HCT116 (cell line): ENCODE results near the gene CHD1. TPM values are rescaled to one million over a fixed set of nuclear protein-coding genes. Genes with fewer than 3 reads are reported as not detected.

Experiments
- ATAC-seq: fragments of 200-7000 bp; cut with Tn5 transposase; 2 replicates; pipeline ENCODE4 v1.9.1; 2020; ENCODE audit warnings: mild to moderate bottlenecking, moderate library complexity
- BruUV-seq: library from RNA; stranded (reverse); fragments of 400-500 nt; replicated peaks from 2 replicates; lab custom pipeline; 2021; lab: Mats Ljungman, UMichigan
- CTCF ChIA-PET: fragments of 300-600 bp; sonication (Branson Sonifier 250); formaldehyde crosslinking; loops from one replicate; lab custom pipeline; 2021; ENCODE audit warnings: antibody characterized with exemption; lab: Charles Lee
- POLR2A ChIA-PET: fragments of 300-600, 350-600 bp; sonication (Branson Sonifier 250); formaldehyde crosslinking; loops from one replicate; lab custom pipeline; 2021; ENCODE audit warnings: antibody characterized with exemption; lab: Charles Lee
- RAD21 ChIA-PET, 2 experiments: fragments of 300-600 bp; sonication (Branson Sonifier 250); formaldehyde crosslinking; loops; one replicate each; lab custom pipeline; 2023; ENCODE audit warnings: low total read pairs in 2 of 2; ENCODE audit not compliant: uncharacterized antibody in 2 of 2, unreplicated experiment in 2 of 2, low non-redundant PET in 1 of 2; lab: Charles Lee
- DNase-seq: peaks from one replicate; pipeline ENCODE4 v3.0.0-alpha.2; 2010; ENCODE audit warnings: low read depth, low spot score
- H2AFZ ChIP-seq: fragments of 200-600 bp; shearing (Covaris generic), sonication (generic); 2 replicates; pipeline ENCODE4 v1.6.1; 2017; ENCODE audit warnings: low read depth, mixed run types, mixed read lengths, antibody characterized with exemption, low read length; ENCODE audit not compliant: poor library complexity, severe bottlenecking
- H3K27ac ChIP-seq: 2 replicates; pipeline ENCODE4 v1.5.1; 2012; ENCODE audit warnings: low read depth, low read length
- H3K27me3 ChIP-seq: fragments of 200-600 bp; sonication (generic); 2 replicates; pipeline ENCODE4 v1.6.1; 2016; ENCODE audit warnings: mixed run types, low read length, mixed read lengths; ENCODE audit not compliant: insufficient read depth
- H3K36me3 ChIP-seq, 2 experiments: fragments of 200-500 bp in 1 of 2; fragments of 200-600 bp in 1 of 2; sonication (Bioruptor generic) in 1 of 2; sonication (generic) in 1 of 2; 2 replicates each; pipeline versions ENCODE4 v1.5.1 to v1.6.1; 2014 to 2016; ENCODE audit warnings: low read length in 2 of 2, inconsistent platforms in 1 of 2, mixed read lengths in 1 of 2, mixed run types in 1 of 2; ENCODE audit not compliant: insufficient read depth in 2 of 2, control insufficient read depth in 1 of 2
- H3K4me1 ChIP-seq, 2 experiments: fragments of 200-600 bp in 1 of 2; sonication (generic) in 1 of 2; 2 replicates each; pipeline versions ENCODE4 v1.5.1 to v1.6.1; 2012 to 2017; ENCODE audit warnings: low read length in 2 of 2, inconsistent platforms in 1 of 2, mild to moderate bottlenecking in 1 of 2, mixed read lengths in 1 of 2, mixed run types in 1 of 2, moderate library complexity in 1 of 2; ENCODE audit not compliant: insufficient read depth in 2 of 2, control insufficient read depth in 1 of 2
- H3K4me2 ChIP-seq: fragments of 200-600 bp; sonication (generic); 2 replicates; pipeline ENCODE4 v1.6.1; 2017; ENCODE audit warnings: mixed run types, low read length, mixed read lengths
- H3K4me3 ChIP-seq, 2 experiments: fragments of 200-600 bp in 1 of 2; sonication (generic) in 1 of 2; replicated peaks in 1 of 2; 2 replicates each; pipeline ENCODE4 v1.5.1; 2011 to 2016; ENCODE audit warnings: low read length in 2 of 2, control low read depth in 1 of 2, low read depth in 1 of 2, mild to moderate bottlenecking in 1 of 2, mixed read lengths in 1 of 2, mixed run types in 1 of 2
- H3K79me2 ChIP-seq: fragments of 200-600 bp; sonication (generic); 2 replicates; pipeline ENCODE4 v1.6.1; 2017; ENCODE audit warnings: mild to moderate bottlenecking, mixed run types, low read length, moderate library complexity, mixed read lengths; ENCODE audit not compliant: insufficient read depth
- H3K9ac ChIP-seq: fragments of 200-600 bp; sonication (generic); 2 replicates; pipeline ENCODE4 v1.6.1; 2016; ENCODE audit warnings: low read length, mixed read lengths
- H3K9me2 ChIP-seq: fragments of 200-600 bp; sonication (generic), shearing (Covaris generic); 2 replicates; pipeline ENCODE4 v1.6.1; 2017; ENCODE audit warnings: mixed run types, mild to moderate bottlenecking, moderate library complexity; ENCODE audit not compliant: insufficient read depth
- H3K9me3 ChIP-seq, 2 experiments: fragments of 200-500 bp in 1 of 2; fragments of 200-600 bp in 1 of 2; sonication (Bioruptor generic) in 1 of 2; sonication (generic) in 1 of 2; 2 replicates each; pipeline ENCODE4 v1.6.1; 2014 to 2017; ENCODE audit warnings: low read length in 2 of 2, mixed read lengths in 2 of 2, inconsistent platforms in 1 of 2, low read depth in 1 of 2, mild to moderate bottlenecking in 1 of 2, mixed run types in 1 of 2, moderate library complexity in 1 of 2; ENCODE audit not compliant: control insufficient read depth in 1 of 2, insufficient read depth in 1 of 2
- H4K20me1 ChIP-seq: fragments of 200-600 bp; sonication (generic), shearing (Covaris generic); 2 replicates; pipeline ENCODE4 v1.6.1; 2017; ENCODE audit warnings: mixed run types, mild to moderate bottlenecking, moderate library complexity; ENCODE audit not compliant: insufficient read depth
- CBX3 ChIP-seq: IDR thresholded peaks from 2 replicates; pipeline ENCODE4 v1.6.1; 2012; ENCODE audit warnings: low read depth
- CTCF ChIP-seq, 3 experiments: fragments of 200-600 bp in 1 of 3; sonication (generic) in 1 of 3; IDR thresholded peaks in 2 of 3; conservative IDR thresholded peaks in 1 of 3; 2 replicates each; pipeline ENCODE4 v1.5.1; 2012 to 2017; ENCODE audit warnings: low read depth in 2 of 3, low read length in 2 of 3, antibody characterized with exemption in 1 of 3, borderline replicate concordance in 1 of 3, control low read depth in 1 of 3, mild to moderate bottlenecking in 1 of 3, mixed read lengths in 1 of 3, mixed run types in 1 of 3, moderate library complexity in 1 of 3; ENCODE audit not compliant: insufficient read depth in 1 of 3
- ELF1 ChIP-seq: IDR thresholded peaks from 2 replicates; pipeline ENCODE4 v1.6.1; 2012; ENCODE audit warnings: low read depth, borderline replicate concordance
- EZH2 ChIP-seq: fragments of 200-600 bp; sonication (generic); IDR thresholded peaks from 2 replicates; pipeline ENCODE4 v1.6.1; 2017; ENCODE audit warnings: antibody characterized with exemption, mixed run types
- REST ChIP-seq: IDR thresholded peaks from 2 replicates; pipeline ENCODE4 v1.6.1; 2012; ENCODE audit warnings: low read depth
- SP1 ChIP-seq: IDR thresholded peaks from 2 replicates; pipeline ENCODE4 v1.6.1; 2012; ENCODE audit warnings: low read depth
- TCF7L2 ChIP-seq: IDR thresholded peaks from 2 replicates; pipeline ENCODE4 v1.7.0; 2011; ENCODE audit warnings: borderline replicate concordance, inconsistent platforms; ENCODE audit not compliant: insufficient read depth, insufficient read length; ENCODE audit errors: extremely low read depth
- YY1 ChIP-seq: IDR thresholded peaks from 2 replicates; pipeline ENCODE4 v1.6.1; 2011; ENCODE audit warnings: low read length, low read depth, moderate library complexity, mild to moderate bottlenecking; ENCODE audit not compliant: insufficient replicate concordance; ENCODE audit errors: extremely low read depth
- ZNF274 ChIP-seq: fragments of 200-500 bp; sonication (Bioruptor generic); IDR thresholded peaks from 2 replicates; pipeline ENCODE4 v1.6.1; 2014; ENCODE audit warnings: mild to moderate bottlenecking, low read depth, low read length, inconsistent platforms
- intact Hi-C: fragments of 100-400 bp; cut with micrococcal nuclease; formaldehyde crosslinking; loops from 2 replicates; pipeline ENCODE4 v1.10.0; 2022
- total RNA-seq: library from RNA; stranded (reverse); gene quantifications from one replicate; pipeline ENCODE4 v1.2.1, GENCODE V29; 2021; ENCODE audit not compliant: unreplicated experiment
- TF ChIP-seq, protein P1 (sequence below): IDR thresholded peaks from 2 replicates; pipeline ENCODE4 v1.6.1; 2012

The CHD1 gene
- total RNA-seq, 1 experiment from 2014 or later = 43.9 TPM

- no peaks in the 10 kb centered on the region for H3K9me2 ChIP-seq
- H3K79me2 ChIP-seq = no peaks in the 10 kb centered on the region
- POLR2A ChIA-PET = no interaction called here
- H2AFZ ChIP-seq = no peak overlapping the region
- CTCF ChIA-PET = no interaction called here
- RAD21 ChIA-PET = no interaction called here
- no TSS peak for BruUV-seq
- H3K9ac ChIP-seq = no peak overlapping the region
- H4K20me1 ChIP-seq = no peaks in the 10 kb centered on the region
- DNase-seq (no peak), ATAC-seq (no peak)
- no peak overlapping the region for H3K4me2 ChIP-seq
- H3K27me3 ChIP-seq = no peaks in the 10 kb centered on the region
- intact Hi-C loops = no loop called here
- H3K27ac ChIP-seq = no peak overlapping the region
- TF ChIP-seq CTCF (IDR thresholded peaks at IDR 0.05 in 2 of 3, conservative IDR thresholded peaks at IDR 0.05 in 1 of 3; ENCODE audit: borderline replicate concordance in 1 of 3, insufficient read depth in 1 of 3, low read depth in 2 of 3, low read length in 2 of 3) (no peak), TCF7L2 (no peak), ZNF274 (no peak), REST (no peak), EZH2 (no peak), CBX3 (no peak), ELF1 (no peak), SP1 (no peak), YY1 (no peak)
- TF ChIP-seq, protein P1, sequence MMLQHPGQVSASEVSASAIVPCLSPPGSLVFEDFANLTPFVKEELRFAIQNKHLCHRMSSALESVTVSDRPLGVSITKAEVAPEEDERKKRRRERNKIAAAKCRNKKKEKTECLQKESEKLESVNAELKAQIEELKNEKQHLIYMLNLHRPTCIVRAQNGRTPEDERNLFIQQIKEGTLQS = no peak
- no peak overlapping the region for H3K4me3 ChIP-seq
- no peaks in the 10 kb centered on the region for H3K9me3 ChIP-seq
- H3K4me1 ChIP-seq = no peaks in the 10 kb centered on the region
- H3K36me3 ChIP-seq = no peaks in the 10 kb centered on the region
Measured at GRCh38 chr5:98977723-98978122, 48.9 kb upstream of the CHD1 start.
